ENCODE measurements around the gene EGF. TPM values are rescaled to one million over a fixed set of nuclear protein-coding genes. Genes with fewer than 3 reads are reported as not detected.

Gene EGF
- total RNA-seq, 1 donor from 2014 or later, result 6.6 TPM

GRCh38 chr4:109953556-109953955, 40.9 kb downstream of the EGF start:
- H3K27ac Mint-ChIP-seq, result no peak overlapping the region
- Histone ChIP-seq H3F3A (ENCODE audit: low read depth) (no peaks in the 10 kb centered on the region), H3K4me1 (peaks cover 9% of the 10 kb centered on the region), H3K9me3 (ENCODE audit: low read depth) (no peaks in the 10 kb centered on the region), H4K20me1 (ENCODE audit: low read depth) (no peaks in the 10 kb centered on the region), H3K4me2 (no peak overlapping the region), H3K27me3 (no peaks in the 10 kb centered on the region), H3K27ac (no peak overlapping the region), H3K9ac (no peak overlapping the region), H2AFZ (replicated peaks) (no peak overlapping the region), H3K4me3 (no peak overlapping the region), H3K79me2 (ENCODE audit: low read depth) (no peaks in the 10 kb centered on the region), H3K36me3 (no peaks in the 10 kb centered on the region)
- H3K4me3 Mint-ChIP-seq, result no peak overlapping the region
- H3K4me1 Mint-ChIP-seq, result peaks cover 14% of the 10 kb centered on the region
- no peaks in the 10 kb centered on the region for H3K36me3 Mint-ChIP-seq
- no peak for TF ChIP-seq CTCF (IDR thresholded peaks at IDR 0.05)
- TF ChIP-seq EZH2phosphoT487 (IDR thresholded peaks at IDR 0.05), result no peak
- TF ChIP-seq EZH2 (IDR thresholded peaks at IDR 0.05), result no peak
- H3K9me3 Mint-ChIP-seq, result no peaks in the 10 kb centered on the region
- no peak for DNase-seq (ENCODE audit: low spot score)
- no peaks in the 10 kb centered on the region for H3K27me3 Mint-ChIP-seq (ENCODE audit: insufficient read depth, low read depth)

DNA sequence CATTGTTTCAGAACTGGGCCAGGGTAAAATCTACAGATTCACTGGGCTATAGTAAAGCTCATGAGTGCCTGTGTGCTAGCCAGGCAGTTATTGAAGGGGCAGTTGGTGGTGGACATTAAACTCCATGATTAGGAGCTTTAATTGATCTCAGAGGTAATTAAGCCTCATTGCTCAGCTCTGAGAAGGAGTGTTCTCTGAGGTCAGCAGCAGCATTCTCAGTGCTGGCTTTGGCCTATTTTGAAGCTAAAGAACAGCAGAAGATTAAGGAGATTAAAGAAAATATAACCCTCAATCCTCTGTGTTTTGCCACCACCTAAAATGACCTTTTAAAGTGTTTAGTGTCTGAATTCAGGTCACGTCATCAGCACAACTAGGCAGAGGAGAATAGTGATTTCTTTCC, 42.5 kb downstream of the EGF start:
- no peaks in the 10 kb centered on the region for H4K20me1 ChIP-seq (ENCODE audit: low read depth)
- Mint-ChIP-seq H3K4me1 (peaks cover 14% of the 10 kb centered on the region), H3K9me3 (no peaks in the 10 kb centered on the region), H3K4me3 (no peak overlapping the region), H3K27me3 (ENCODE audit: insufficient read depth, low read depth) (no peaks in the 10 kb centered on the region), H3K27ac (no peak overlapping the region), H3K36me3 (no peaks in the 10 kb centered on the region)
- H3K4me1 ChIP-seq, result peaks cover 9% of the 10 kb centered on the region
- no peak for TF ChIP-seq EZH2phosphoT487 (IDR thresholded peaks at IDR 0.05)
- no peak for DNase-seq (ENCODE audit: low spot score)
- H3K79me2 ChIP-seq (ENCODE audit: low read depth), result no peaks in the 10 kb centered on the region
- no peak overlapping the region for H3K27ac ChIP-seq
- H2AFZ ChIP-seq (replicated peaks), result no peak overlapping the region
- H3F3A ChIP-seq (ENCODE audit: low read depth), result no peaks in the 10 kb centered on the region
- no peak overlapping the region for H3K9ac ChIP-seq
- H3K27me3 ChIP-seq, result no peaks in the 10 kb centered on the region
- H3K4me3 ChIP-seq, result no peak overlapping the region
- no peaks in the 10 kb centered on the region for H3K36me3 ChIP-seq
- H3K9me3 ChIP-seq (ENCODE audit: low read depth), result no peaks in the 10 kb centered on the region
- peak overlapping the region; percentile 28 for H3K4me2 ChIP-seq

DNA sequence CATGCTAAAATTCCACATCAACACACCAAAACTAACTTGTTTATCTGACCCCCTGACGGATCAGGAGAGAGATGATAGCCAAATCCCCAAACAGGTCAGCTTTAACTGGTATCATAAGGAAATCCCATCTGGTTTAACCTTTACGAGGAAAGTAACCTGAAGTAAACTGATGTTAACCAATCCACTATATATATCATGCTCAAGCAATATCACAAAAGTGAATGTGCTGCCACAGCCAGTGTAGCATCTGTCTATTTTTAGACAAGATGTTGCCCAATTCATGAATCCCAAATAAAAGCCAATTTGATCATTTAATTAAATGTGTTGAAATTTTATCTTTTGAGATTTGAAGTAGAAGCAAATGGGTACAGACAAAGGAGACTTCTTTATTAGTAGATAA, 44.5 kb downstream of the EGF start:
- peaks cover 14% of the 10 kb centered on the region for H3K4me1 Mint-ChIP-seq
- H3K27me3 ChIP-seq, result no peaks in the 10 kb centered on the region
- H3K9ac ChIP-seq, result no peak overlapping the region
- H3K4me3 Mint-ChIP-seq, result no peak overlapping the region
- H3K4me1 ChIP-seq, result peaks cover 9% of the 10 kb centered on the region
- no peak overlapping the region for H3K4me3 ChIP-seq
- no peak overlapping the region for H3K4me2 ChIP-seq
- H3K27ac Mint-ChIP-seq, result no peak overlapping the region
- H3K9me3 Mint-ChIP-seq, result no peaks in the 10 kb centered on the region
- no peaks in the 10 kb centered on the region for H3K36me3 Mint-ChIP-seq
- TF ChIP-seq EZH2 (IDR thresholded peaks at IDR 0.05) (no peak), EZH2phosphoT487 (IDR thresholded peaks at IDR 0.05) (no peak), CTCF (IDR thresholded peaks at IDR 0.05) (no peak)
- DNase-seq (ENCODE audit: low spot score), result no peak
- H4K20me1 ChIP-seq (ENCODE audit: low read depth), result no peaks in the 10 kb centered on the region
- no peaks in the 10 kb centered on the region for H3K36me3 ChIP-seq
- no peaks in the 10 kb centered on the region for H3K27me3 Mint-ChIP-seq (ENCODE audit: insufficient read depth, low read depth)
- H3F3A ChIP-seq (ENCODE audit: low read depth), result no peaks in the 10 kb centered on the region
- H3K9me3 ChIP-seq (ENCODE audit: low read depth), result no peaks in the 10 kb centered on the region
- no peak overlapping the region for H2AFZ ChIP-seq (replicated peaks)
- H3K79me2 ChIP-seq (ENCODE audit: low read depth), result no peaks in the 10 kb centered on the region
- H3K27ac ChIP-seq, result no peak overlapping the region

DNA sequence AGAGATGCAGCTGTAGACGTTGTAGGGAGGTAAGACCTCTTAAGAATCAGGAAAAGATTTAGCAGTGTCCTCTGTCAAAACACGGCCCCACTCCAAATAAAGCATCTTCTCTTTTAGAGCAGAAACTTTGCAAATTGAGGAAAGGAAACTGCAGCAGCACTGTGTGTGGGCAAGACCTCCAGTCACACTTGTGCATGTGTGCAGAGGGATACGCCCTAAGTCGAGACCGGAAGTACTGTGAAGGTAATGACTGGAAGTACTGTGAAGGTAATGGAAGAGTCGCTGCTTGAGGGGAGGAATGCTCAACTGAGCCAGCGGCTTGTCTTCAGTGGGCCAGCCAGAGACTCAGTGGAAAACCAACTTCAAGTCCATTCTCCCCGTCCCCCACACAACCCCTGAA, 46.5 kb downstream of the EGF start:
- Histone ChIP-seq H3K9me3 (ENCODE audit: low read depth) (no peaks in the 10 kb centered on the region), H2AFZ (replicated peaks) (no peak overlapping the region), H4K20me1 (ENCODE audit: low read depth) (no peaks in the 10 kb centered on the region), H3K27ac (no peak overlapping the region), H3K79me2 (ENCODE audit: low read depth) (no peaks in the 10 kb centered on the region), H3K4me1 (peaks cover 9% of the 10 kb centered on the region), H3K9ac (no peak overlapping the region), H3K36me3 (no peaks in the 10 kb centered on the region), H3F3A (ENCODE audit: low read depth) (no peaks in the 10 kb centered on the region), H3K4me2 (no peak overlapping the region), H3K27me3 (no peaks in the 10 kb centered on the region), H3K4me3 (no peak overlapping the region)
- Mint-ChIP-seq H3K4me3 (no peak overlapping the region), H3K4me1 (peaks cover 7% of the 10 kb centered on the region), H3K27ac (no peak overlapping the region), H3K9me3 (no peaks in the 10 kb centered on the region), H3K36me3 (no peaks in the 10 kb centered on the region), H3K27me3 (ENCODE audit: insufficient read depth, low read depth) (no peaks in the 10 kb centered on the region)
- TF ChIP-seq EZH2phosphoT487 (IDR thresholded peaks at IDR 0.05) (no peak), EZH2 (IDR thresholded peaks at IDR 0.05) (no peak), CTCF (IDR thresholded peaks at IDR 0.05) (no peak)
- DNase-seq (ENCODE audit: low spot score), result no peak

Measured in neural progenitor cell (in vitro differentiated cells).